ENCODE data around the gene ALOX12. TPM values are rescaled to one million over a fixed set of nuclear protein-coding genes. Genes with fewer than 3 reads are reported as not detected.

ALOX12 gene
- total RNA-seq, 2 experiments from 2014 or later, result not detected

GRCh38 chr17:7007143-7007542 lies 11.3 kb downstream of the ALOX12 start:
- H4K20me1 ChIP-seq (ENCODE audit: insufficient read depth, low read length), result no peaks in the 10 kb centered on the region; the same call in 1 of the 2 replicates
- no TSS peak for BruUV-seq (replicated peaks)
- DNase-seq (ENCODE audit: low spot score), result no peak
- H2AFZ ChIP-seq (ENCODE audit: low read length), result no peak overlapping the region
- H3K79me2 ChIP-seq (ENCODE audit: insufficient read depth, low read depth, low read length), result peaks cover 18% of the 10 kb centered on the region
- intact Hi-C loops (cut with micrococcal nuclease; ENCODE audit: unreplicated experiment), result no loop called here
- H3K4me3 ChIP-seq (ENCODE audit: low read depth, low read length, poor library complexity, severe bottlenecking), result no peak overlapping the region
- H3K9me2 ChIP-seq (ENCODE audit: insufficient read depth, low read length), result no peaks in the 10 kb centered on the region
- peaks cover 15% of the 10 kb centered on the region for H3K4me1 ChIP-seq (ENCODE audit: insufficient read depth, low read length, poor library complexity, severe bottlenecking)
- no peak overlapping the region for H3K27ac ChIP-seq (ENCODE audit: low read depth, low read length, poor library complexity, severe bottlenecking)
- no peak for TF ChIP-seq EZH2phosphoT487 (IDR thresholded peaks at IDR 0.05; ENCODE audit: borderline replicate concordance, low read depth, low read length)
- no peak for TF ChIP-seq CTCF (conservative IDR thresholded peaks at IDR 0.05; ENCODE audit: low read length)
- POLR2A ChIA-PET, result interaction anchor here (0.7 kb wide), 1 partner anchor 127 kb away, joined by 3 read pairs; no protein-coding TSS in a partner anchor
- CTCF ChIA-PET (ENCODE audit: unreplicated experiment), result no interaction called here
- no peak overlapping the region for H3K4me2 ChIP-seq (ENCODE audit: low read length)
- no peaks in the 10 kb centered on the region for H3K9me3 ChIP-seq (ENCODE audit: low read length)
- H3K36me3 ChIP-seq (ENCODE audit: insufficient read depth, low read length), result peaks cover 20% of the 10 kb centered on the region

GRCh38 chr17:7010523-7010922 lies 14.7 kb downstream of the ALOX12 start:
- Histone ChIP-seq H3K9me3 (ENCODE audit: low read length) (no peaks in the 10 kb centered on the region), H3K4me1 (ENCODE audit: insufficient read depth, low read length, poor library complexity, severe bottlenecking) (peaks cover 16% of the 10 kb centered on the region), H3K4me3 (ENCODE audit: low read depth, low read length, poor library complexity, severe bottlenecking) (peak overlapping the region; percentile 82), H3K27ac (ENCODE audit: low read depth, low read length, poor library complexity, severe bottlenecking) (no peak overlapping the region), H2AFZ (ENCODE audit: low read length) (no peak overlapping the region), H4K20me1 (ENCODE audit: insufficient read depth, low read length) (no peaks in the 10 kb centered on the region), H3K9me2 (ENCODE audit: insufficient read depth, low read length) (no peaks in the 10 kb centered on the region), H3K36me3 (ENCODE audit: insufficient read depth, low read length) (peaks cover 16% of the 10 kb centered on the region), H3K4me2 (ENCODE audit: low read length) (peak overlapping the region; percentile 99), H3K79me2 (ENCODE audit: insufficient read depth, low read depth, low read length) (peaks cover 34% of the 10 kb centered on the region)
- no peak for DNase-seq (ENCODE audit: low spot score)
- POLR2A ChIA-PET, result no interaction called here
- no TSS peak for BruUV-seq (replicated peaks)
- TF ChIP-seq CTCF (conservative IDR thresholded peaks at IDR 0.05; ENCODE audit: low read length) (no peak), EZH2phosphoT487 (IDR thresholded peaks at IDR 0.05; ENCODE audit: borderline replicate concordance, low read depth, low read length) (no peak)
- intact Hi-C loops (cut with micrococcal nuclease; ENCODE audit: unreplicated experiment), result loop anchor here (5.0 kb wide), 1 partner anchor 153 kb away; no protein-coding TSS in a partner anchor
- CTCF ChIA-PET (ENCODE audit: unreplicated experiment), result interaction anchor here (0.6 kb wide), 1 partner anchor 168 kb away, joined by 5 read pairs; no protein-coding TSS in a partner anchor

GRCh38 chr17:7011415-7011814 lies 15.6 kb downstream of the ALOX12 start:
- Histone ChIP-seq H3K79me2 (ENCODE audit: insufficient read depth, low read depth, low read length) (peaks cover 34% of the 10 kb centered on the region), H4K20me1 (ENCODE audit: insufficient read depth, low read length) (no peaks in the 10 kb centered on the region), H3K4me1 (ENCODE audit: insufficient read depth, low read length, poor library complexity, severe bottlenecking) (peaks cover 25% of the 10 kb centered on the region), H2AFZ (ENCODE audit: low read length) (peak overlapping the region; percentile 87; the same call in 1 of the 2 replicates), H3K4me3 (ENCODE audit: low read depth, low read length, poor library complexity, severe bottlenecking) (peak overlapping the region; percentile 82), H3K4me2 (ENCODE audit: low read length) (peak overlapping the region; percentile 99), H3K36me3 (ENCODE audit: insufficient read depth, low read length) (peaks cover 17% of the 10 kb centered on the region), H3K9me3 (ENCODE audit: low read length) (no peaks in the 10 kb centered on the region), H3K27ac (ENCODE audit: low read depth, low read length, poor library complexity, severe bottlenecking) (peak overlapping the region; percentile 90), H3K9me2 (ENCODE audit: insufficient read depth, low read length) (no peaks in the 10 kb centered on the region)
- no peak for TF ChIP-seq CTCF (conservative IDR thresholded peaks at IDR 0.05; ENCODE audit: low read length)
- TF ChIP-seq EZH2phosphoT487 (IDR thresholded peaks at IDR 0.05; ENCODE audit: borderline replicate concordance, low read depth, low read length), result no peak
- BruUV-seq (replicated peaks), result no TSS peak
- POLR2A ChIA-PET, result interaction anchor here (0.6 kb wide), 1 partner anchor 659 kb away, joined by 4 read pairs; no protein-coding TSS in a partner anchor
- no peak for DNase-seq (ENCODE audit: low spot score)
- intact Hi-C loops (cut with micrococcal nuclease; ENCODE audit: unreplicated experiment), result loop anchor here (5.0 kb wide), 1 partner anchor 154 kb away; no protein-coding TSS in a partner anchor
- CTCF ChIA-PET (ENCODE audit: unreplicated experiment), result no interaction called here
